Right lobe of liver (tissue), 6 donors: ENCODE data around the gene TUBGCP5. TPM values are rescaled to one million over a fixed set of nuclear protein-coding genes. Genes with fewer than 3 reads are reported as not detected.

Experiments used
- ATAC-seq, 4 donors: fragments of 200-7000 bp; cut with Tn5 transposase; one replicate each; pipeline ENCODE4 v1.9.1; 2020; ENCODE audit warnings: mild to moderate bottlenecking in 4 of 4, moderate library complexity in 4 of 4
- DNase-seq, 3 donors: peaks; one replicate each; pipeline ENCODE4 v3.0.0-alpha.2; 2020
- H3K27ac ChIP-seq, 3 donors: fragments of 200-600 bp; one replicate each; pipeline ENCODE4 v1.8.0; 2022
- H3K27me3 ChIP-seq, 2 donors: fragments of 200-600 bp; one replicate each; pipeline ENCODE4 v1.8.0; 2022
- H3K36me3 ChIP-seq, 4 donors: fragments of 200-600 bp; sonication (generic) in 1 of 4; one replicate each; pipeline versions ENCODE4 v1.5.1 to v1.8.0; 2017 to 2022; ENCODE audit warnings: control low read depth in 1 of 4
- H3K4me1 ChIP-seq, 4 donors: fragments of 200-600 bp; sonication (generic) in 1 of 4; one replicate each; pipeline versions ENCODE4 v1.5.1 to v1.8.0; 2017 to 2022; ENCODE audit warnings: control low read depth in 1 of 4
- H3K4me3 ChIP-seq, 3 donors: fragments of 200-600 bp; one replicate each; pipeline ENCODE4 v1.8.0; 2022
- H3K9me3 ChIP-seq, 4 donors: fragments of 200-600 bp; sonication (generic) in 1 of 4; one replicate each; pipeline versions ENCODE4 v1.5.1 to v1.8.0; 2017 to 2022; ENCODE audit warnings: control low read depth in 1 of 4
- CTCF ChIP-seq, 4 donors: fragments of 200-600 bp in 3 of 4; fragments of 450-650 bp in 1 of 4; IDR thresholded peaks; one replicate each; pipeline versions ENCODE4 v1.5.1 to v1.8.0; 2016 to 2022; ENCODE audit warnings: antibody characterized with exemption in 4 of 4, mild to moderate bottlenecking in 2 of 4
- POLR2A ChIP-seq: fragments of 450-650 bp; IDR thresholded peaks from one replicate; pipeline ENCODE4 v1.6.1; 2017; ENCODE audit warnings: antibody characterized with exemption, mild to moderate bottlenecking
- WGBS: methylation state at CpG from one replicate; pipeline ENCODE4 v1.1.6; 2018; ENCODE audit warnings: low coverage, low lambda C conversion rate; ENCODE audit not compliant: insufficient coverage; ENCODE audit errors: missing lambda C conversion rate; 5-methylcytosine and 5-hydroxymethylcytosine counted together
- intact Hi-C, 2 donors: fragments of 100-400 bp; cut with DNase I; formaldehyde crosslinking; loops; one replicate each; pipeline versions ENCODE4 v1.11.2 to v1.14.1; 2022
- total RNA-seq, 6 experiments: library from RNA; depleted of rRNA in 2 of 6; stranded (reverse); fragments of >200 nt in 2 of 6; fragmentation: NEBNext Ultra II Directional in 3 of 6; extraction: Animal tissue kit (Norgen Biotek cat#: 25700) in 3 of 6; gene quantifications; one replicate each; pipeline versions ENCODE4 v1.1.0 to v1.2.4, GENCODE V29; 2016 to 2023
- donor health status: DM: no; HTN: yes; CAD: no.
- donor health status: DM: no; HTN: no; CAD: no.
- donor health status: DM: no; HTN: no; CAD: no.
- donor health status: DM: no; HTN: yes; CAD: no.
- donor health status: DM: no; HTN: yes; CAD: no.

Gene TUBGCP5
- total RNA-seq, 6 experiments from 2014 or later = 7.1 to 15.6 (median 11.0) TPM

GRCh38 chr15:22950256-22950990 lies 88.9 kb downstream of the TUBGCP5 start:
- no peak for TF ChIP-seq CTCF (IDR thresholded peaks at IDR 0.05)
- TF ChIP-seq POLR2A = no peak
- Histone ChIP-seq H3K9me3 (no peaks in the 10 kb centered on the region), H3K4me1 (peaks cover 0 to 5% (median 0%) of the 10 kb centered on the region in 4 donors), H3K27ac (peak overlapping the region in 2 of 3 donors; percentile 4 to 19), H3K36me3 (no peaks in the 10 kb centered on the region), H3K27me3 (no peaks in the 10 kb centered on the region), H3K4me3 (no peak overlapping the region)
- DNase-seq = no peak
- ATAC-seq = peak; percentile 6 to 41 (median 18)
- 49% methylated on average over 14 of the region's 25 CpGs for WGBS
- intact Hi-C loops = no loop called here

Other genes starting within 250 kb of the TUBGCP5 start
- gene NIPA2, start 200.9 kb downstream of the TUBGCP5 start, total RNA-seq = 10 to 100 TPM; 15.1 to 27.9 (median 21.3) TPM
- 10 to 100 TPM; 44.3 to 73.2 (median 50.7) TPM for gene CYFIP1, start 59.2 kb downstream of the TUBGCP5 start, total RNA-seq
- not detected for gene GOLGA6L1, start 97.3 kb upstream of the TUBGCP5 start, total RNA-seq